IPS-20b (cell line): ENCODE results near the gene RAI14.
"Not testable (repeated sequence)": the region's sequence is repeated elsewhere in the genome, so short reads cannot be mapped to it uniquely, and the experiment has no call there.

ENCODE experiments used
- H3K27ac ChIP-seq: one replicate; pipeline ENCODE4 v1.5.1; 2013; ENCODE audit warnings: low read length
- H3K27me3 ChIP-seq: 2 replicates; pipeline ENCODE4 v1.6.1; 2013; ENCODE audit warnings: mild to moderate bottlenecking, low read length, inconsistent platforms; ENCODE audit not compliant: insufficient read depth
- H3K36me3 ChIP-seq: 2 replicates; pipeline ENCODE4 v1.6.1; 2013; ENCODE audit warnings: low read depth, mild to moderate bottlenecking, inconsistent platforms, low read length, moderate library complexity; ENCODE audit not compliant: insufficient read depth
- H3K4me1 ChIP-seq: 2 replicates; pipeline ENCODE4 v1.6.1; 2013; ENCODE audit warnings: mild to moderate bottlenecking, control low read depth, inconsistent platforms, low read length, moderate library complexity; ENCODE audit not compliant: insufficient read depth
- H3K4me3 ChIP-seq: 2 replicates; pipeline ENCODE4 v1.5.1; 2013; ENCODE audit warnings: mild to moderate bottlenecking, low read length, inconsistent platforms
- H3K9ac ChIP-seq: 2 replicates; pipeline ENCODE4 v1.6.1; 2013; ENCODE audit warnings: low read depth, mild to moderate bottlenecking, inconsistent platforms, low read length, moderate library complexity
- H3K9me3 ChIP-seq: 2 replicates; pipeline ENCODE4 v1.6.1; 2013; ENCODE audit warnings: mild to moderate bottlenecking, low read depth, low read length, inconsistent platforms; ENCODE audit not compliant: insufficient read depth

RAI14 gene

GRCh38 chr5:34783892-34784291 lies 127.8 kb downstream of the RAI14 start:
- H3K36me3 ChIP-seq: peaks cover 17% of the 10 kb centered on the region
- not testable (repeated sequence) for H3K27ac ChIP-seq, H3K9ac ChIP-seq, H3K27me3 ChIP-seq, H3K4me1 ChIP-seq, H3K4me3 ChIP-seq
- H3K9me3 ChIP-seq: peaks cover 31% of the 10 kb centered on the region

GRCh38 chr5:34787035-34787434 lies 130.9 kb downstream of the RAI14 start:
- peaks cover 23% of the 10 kb centered on the region for H3K9me3 ChIP-seq
- H3K27me3 ChIP-seq: no peaks in the 10 kb centered on the region

GRCh38 chr5:34789021-34789531 lies 132.9 kb downstream of the RAI14 start:
- Histone ChIP-seq H3K27ac (no peak overlapping the region), H3K27me3 (no peaks in the 10 kb centered on the region), H3K9ac (no peak overlapping the region), H3K4me3 (no peak overlapping the region), H3K9me3 (peaks cover 23% of the 10 kb centered on the region), H3K36me3 (peaks cover 16% of the 10 kb centered on the region), H3K4me1 (no peaks in the 10 kb centered on the region)

More at GRCh38 chr5:34787035-34787434, 130.9 kb downstream of the RAI14 start:
- Histone ChIP-seq H3K4me3 (no peak overlapping the region), H3K36me3 (peaks cover 11% of the 10 kb centered on the region), H3K27ac (no peak overlapping the region), H3K4me1 (no peaks in the 10 kb centered on the region), H3K9ac (no peak overlapping the region)

- peaks cover 16% of the 10 kb centered on the region for H3K36me3 ChIP-seq
- no peak overlapping the region for H3K9ac ChIP-seq
- no peaks in the 10 kb centered on the region for H3K27me3 ChIP-seq
- H3K9me3 ChIP-seq: peaks cover 23% of the 10 kb centered on the region
- no peak overlapping the region for H3K27ac ChIP-seq
- H3K4me3 ChIP-seq: no peak overlapping the region
- H3K4me1 ChIP-seq: no peaks in the 10 kb centered on the region
Observed at GRCh38 chr5:34789639-34790038, 133.5 kb downstream of the RAI14 start.

GRCh38 chr5:34790069-34790468 lies 133.9 kb downstream of the RAI14 start:
- Histone ChIP-seq H3K36me3 (peaks cover 16% of the 10 kb centered on the region), H3K27ac (no peak overlapping the region), H3K4me3 (no peak overlapping the region), H3K9ac (no peak overlapping the region), H3K9me3 (peaks cover 23% of the 10 kb centered on the region), H3K27me3 (no peaks in the 10 kb centered on the region), H3K4me1 (no peaks in the 10 kb centered on the region)

- Histone ChIP-seq H3K9me3 (peaks cover 6% of the 10 kb centered on the region; the same call in 1 of the 2 replicates), H3K27ac (no peak overlapping the region), H3K9ac (no peak overlapping the region), H3K4me1 (no peaks in the 10 kb centered on the region), H3K36me3 (peaks cover 24% of the 10 kb centered on the region), H3K4me3 (no peak overlapping the region), H3K27me3 (no peaks in the 10 kb centered on the region)
Observed at GRCh38 chr5:34791761-34792244, 135.7 kb downstream of the RAI14 start.

GRCh38 chr5:34802834-34803563 lies 146.9 kb downstream of the RAI14 start:
- no peaks in the 10 kb centered on the region for H3K9me3 ChIP-seq
- peaks cover 78% of the 10 kb centered on the region for H3K36me3 ChIP-seq
- no peak overlapping the region for H3K9ac ChIP-seq
- no peak overlapping the region for H3K4me3 ChIP-seq
- no peak overlapping the region for H3K27ac ChIP-seq
- H3K4me1 ChIP-seq: peaks cover 16% of the 10 kb centered on the region
- H3K27me3 ChIP-seq: no peaks in the 10 kb centered on the region

- Histone ChIP-seq H3K9me3 (no peaks in the 10 kb centered on the region), H3K4me1 (peaks cover 16% of the 10 kb centered on the region), H3K27ac (no peak overlapping the region), H3K36me3 (peaks cover 79% of the 10 kb centered on the region), H3K9ac (no peak overlapping the region), H3K4me3 (no peak overlapping the region), H3K27me3 (no peaks in the 10 kb centered on the region)
Observed at GRCh38 chr5:34803974-34804732, 148.0 kb downstream of the RAI14 start.

GRCh38 chr5:34804913-34805312 lies 148.8 kb downstream of the RAI14 start:
- peaks cover 16% of the 10 kb centered on the region for H3K4me1 ChIP-seq
- peaks cover 74% of the 10 kb centered on the region for H3K36me3 ChIP-seq
- no peaks in the 10 kb centered on the region for H3K9me3 ChIP-seq
- no peaks in the 10 kb centered on the region for H3K27me3 ChIP-seq
- no peak overlapping the region for H3K9ac ChIP-seq
- H3K4me3 ChIP-seq: no peak overlapping the region
- no peak overlapping the region for H3K27ac ChIP-seq

GRCh38 chr5:34806532-34806931 lies 150.4 kb downstream of the RAI14 start:
- H3K9ac ChIP-seq: no peak overlapping the region
- peaks cover 72% of the 10 kb centered on the region for H3K36me3 ChIP-seq
- H3K4me1 ChIP-seq: peaks cover 16% of the 10 kb centered on the region
- H3K9me3 ChIP-seq: no peaks in the 10 kb centered on the region
- H3K4me3 ChIP-seq: no peak overlapping the region
- H3K27me3 ChIP-seq: no peaks in the 10 kb centered on the region
- no peak overlapping the region for H3K27ac ChIP-seq

GRCh38 chr5:34811706-34812105 lies 155.6 kb downstream of the RAI14 start:
- Histone ChIP-seq H3K36me3 (peaks cover 76% of the 10 kb centered on the region), H3K27me3 (no peaks in the 10 kb centered on the region), H3K4me1 (peaks cover 6% of the 10 kb centered on the region; the same call in 1 of the 2 replicates), H3K27ac (no peak overlapping the region), H3K9me3 (no peaks in the 10 kb centered on the region), H3K9ac (no peak overlapping the region), H3K4me3 (no peak overlapping the region)
